Natural killer cell (primary cell): ENCODE data around the gene GTF2H2. TPM values are rescaled to one million over a fixed set of nuclear protein-coding genes. Genes with fewer than 3 reads are reported as not detected.
"Not testable (repeated sequence)": the region's sequence is repeated elsewhere in the genome, so short reads cannot be mapped to it uniquely, and the experiment has no call there.

Experiments
- ATAC-seq, 3 donors: fragments of 150-1000 bp in 2 of 3; fragments of 200-7000 bp in 1 of 3; cut with Tn5 transposase; 1 replicate in 1 of 3; 2 replicates in 2 of 3; pipeline ENCODE4 v1.10.0; 2021; ENCODE audit warnings: mild to moderate bottlenecking in 2 of 3, moderate library complexity in 2 of 3
- DNase-seq, 2 donors: peaks; one replicate each; pipeline versions ENCODE4 v3.0.0 to v3.0.0-alpha.2; 2013 to 2021; ENCODE audit warnings: mixed read lengths in 1 of 2
- H3K27ac ChIP-seq: one replicate; pipeline ENCODE4 v1.5.1; 2013; ENCODE audit warnings: mild to moderate bottlenecking, low read length
- H3K27me3 ChIP-seq: one replicate; pipeline ENCODE4 v1.6.1; 2013; ENCODE audit warnings: low read length; ENCODE audit not compliant: control insufficient read depth, insufficient read depth
- H3K36me3 ChIP-seq: one replicate; pipeline ENCODE4 v1.6.1; 2013; ENCODE audit warnings: low read length; ENCODE audit not compliant: control insufficient read depth, insufficient read depth
- H3K4me1 ChIP-seq: one replicate; pipeline ENCODE4 v1.6.1; 2013; ENCODE audit warnings: low read length; ENCODE audit not compliant: control insufficient read depth, insufficient read depth
- H3K4me3 ChIP-seq: one replicate; pipeline ENCODE4 v1.5.1; 2013; ENCODE audit warnings: low read length
- H3K9me3 ChIP-seq: one replicate; pipeline ENCODE4 v1.6.1; 2013; ENCODE audit warnings: low read length; ENCODE audit not compliant: control insufficient read depth, insufficient read depth
- H3K27ac Mint-ChIP-seq, 2 donors: one replicate each; pipeline ENCODE4 v1.8.0; 2022; ENCODE audit warnings: mild to moderate bottlenecking in 2 of 2, mixed read lengths in 2 of 2, moderate library complexity in 1 of 2
- H3K27me3 Mint-ChIP-seq, 2 donors: one replicate each; pipeline ENCODE4 v1.8.0; 2022; ENCODE audit warnings: low read depth in 2 of 2, mixed read lengths in 2 of 2
- H3K36me3 Mint-ChIP-seq: one replicate; pipeline ENCODE4 v1.8.0; 2022; ENCODE audit warnings: mixed read lengths
- H3K4me1 Mint-ChIP-seq, 2 donors: one replicate each; pipeline ENCODE4 v1.8.0; 2022; ENCODE audit warnings: mixed read lengths in 2 of 2
- H3K4me3 Mint-ChIP-seq: one replicate; pipeline ENCODE4 v1.8.0; 2022; ENCODE audit warnings: mild to moderate bottlenecking, moderate library complexity, mixed read lengths
- H3K9me3 Mint-ChIP-seq, 2 donors: one replicate each; pipeline ENCODE4 v1.8.0; 2022; ENCODE audit warnings: mixed read lengths in 2 of 2
- WGBS: methylation state at CpG from one replicate; pipeline ENCODE4 v1.1.7; 2013; ENCODE audit warnings: missing lambda C conversion rate; ENCODE audit not compliant: insufficient coverage; 5-methylcytosine and 5-hydroxymethylcytosine counted together
- intact Hi-C: fragments of 100-400 bp; cut with micrococcal nuclease; formaldehyde crosslinking; loops from one replicate; pipeline ENCODE4 v1.14.2; 2022
- total RNA-seq, 4 donors: library from RNA; stranded (reverse); fragments of 120-200 nt in 1 of 4; gene quantifications; one replicate each; pipeline versions ENCODE4 v1.2.3 to v1.2.4, GENCODE V29; 2013 to 2022
- TF ChIP-seq, protein P1 (sequence below): fragments of 200-600 bp; IDR thresholded peaks from one replicate; pipeline ENCODE4 v1.8.0; 2022; ENCODE audit warnings: antibody characterized with exemption

Gene GTF2H2
- total RNA-seq, 3 donors from 2014 or later (not counting 1 experiment from before 2014, with no cell fraction given): 11.4 to 19.8 (median 15.8) TPM

DNA sequence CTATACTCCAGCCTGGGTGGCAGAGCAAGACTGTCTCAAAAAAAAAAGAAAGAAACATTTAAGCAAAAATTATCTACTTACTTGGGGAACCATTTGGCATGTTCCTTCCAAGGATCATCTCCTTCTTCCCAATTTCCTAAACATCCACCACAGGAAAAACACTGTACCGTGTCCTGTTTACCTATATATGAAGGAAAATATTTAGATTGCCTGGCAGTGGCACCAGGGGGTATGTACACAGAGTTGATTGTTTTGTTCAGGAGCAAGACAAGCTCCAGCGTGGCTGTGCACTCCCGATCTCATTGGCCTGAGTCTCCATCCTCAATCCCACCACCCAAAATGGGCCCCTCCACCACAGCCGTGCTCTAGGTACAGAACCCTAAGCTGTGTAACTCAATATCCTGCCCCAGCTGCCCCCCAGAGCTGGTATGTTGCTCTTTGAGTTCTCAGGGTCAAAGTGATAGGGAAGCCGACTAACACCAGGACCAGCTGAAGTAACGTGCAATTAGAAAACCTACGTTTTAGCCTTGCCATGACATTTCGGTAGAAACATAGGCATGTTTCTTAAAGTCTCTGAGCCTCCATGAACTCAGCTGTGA lies 56.2 kb downstream of the GTF2H2 start:
- WGBS: 89% methylated on average over 7 of the region's 8 CpGs
- no peaks in the 10 kb centered on the region for H3K9me3 Mint-ChIP-seq

DNA sequence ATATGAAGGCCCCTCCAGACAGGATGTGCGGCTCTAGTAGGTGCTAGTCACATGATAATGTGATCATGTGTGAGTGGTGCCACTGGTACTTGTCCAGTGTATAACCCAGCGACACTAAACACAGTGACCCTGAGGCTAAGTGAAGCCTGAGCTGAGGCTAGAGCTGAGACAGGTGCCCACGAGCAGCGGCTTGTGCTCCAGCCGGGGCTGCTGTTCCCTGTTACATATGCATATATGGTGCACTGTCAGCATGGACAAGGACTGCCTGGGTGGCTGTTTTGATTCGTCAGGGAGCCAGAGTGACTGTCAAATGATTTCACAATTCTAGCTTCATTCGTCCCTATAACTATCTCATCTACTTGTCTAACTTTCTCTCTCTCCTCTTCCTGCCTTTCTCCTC lies 60.5 kb downstream of the GTF2H2 start:
- H3K27me3 ChIP-seq, H3K4me3 Mint-ChIP-seq, H3K4me1 ChIP-seq, H3K4me1 Mint-ChIP-seq, H3K9me3 ChIP-seq, H3K27ac Mint-ChIP-seq, H3K4me3 ChIP-seq, H3K9me3 Mint-ChIP-seq, H3K36me3 Mint-ChIP-seq, H3K27me3 Mint-ChIP-seq, H3K27ac ChIP-seq, H3K36me3 ChIP-seq, DNase-seq, intact Hi-C loops: not testable (repeated sequence)
- ATAC-seq: peak in 1 of 3 donors; percentile 21
- WGBS: no CpG with 5 or more reads among the region's 7 CpGs

More for the DNA sequence above, 56.2 kb downstream of the GTF2H2 start:
- no peaks in the 10 kb centered on the region for H3K36me3 ChIP-seq
- Mint-ChIP-seq H3K36me3 (no peaks in the 10 kb centered on the region), H3K27ac (no peak overlapping the region), H3K4me1 (no peaks in the 10 kb centered on the region), H3K4me3 (no peak overlapping the region), H3K27me3 (no peaks in the 10 kb centered on the region)
- TF ChIP-seq, protein P1, sequence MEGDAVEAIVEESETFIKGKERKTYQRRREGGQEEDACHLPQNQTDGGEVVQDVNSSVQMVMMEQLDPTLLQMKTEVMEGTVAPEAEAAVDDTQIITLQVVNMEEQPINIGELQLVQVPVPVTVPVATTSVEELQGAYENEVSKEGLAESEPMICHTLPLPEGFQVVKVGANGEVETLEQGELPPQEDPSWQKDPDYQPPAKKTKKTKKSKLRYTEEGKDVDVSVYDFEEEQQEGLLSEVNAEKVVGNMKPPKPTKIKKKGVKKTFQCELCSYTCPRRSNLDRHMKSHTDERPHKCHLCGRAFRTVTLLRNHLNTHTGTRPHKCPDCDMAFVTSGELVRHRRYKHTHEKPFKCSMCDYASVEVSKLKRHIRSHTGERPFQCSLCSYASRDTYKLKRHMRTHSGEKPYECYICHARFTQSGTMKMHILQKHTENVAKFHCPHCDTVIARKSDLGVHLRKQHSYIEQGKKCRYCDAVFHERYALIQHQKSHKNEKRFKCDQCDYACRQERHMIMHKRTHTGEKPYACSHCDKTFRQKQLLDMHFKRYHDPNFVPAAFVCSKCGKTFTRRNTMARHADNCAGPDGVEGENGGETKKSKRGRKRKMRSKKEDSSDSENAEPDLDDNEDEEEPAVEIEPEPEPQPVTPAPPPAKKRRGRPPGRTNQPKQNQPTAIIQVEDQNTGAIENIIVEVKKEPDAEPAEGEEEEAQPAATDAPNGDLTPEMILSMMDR: no peak
- no peaks in the 10 kb centered on the region for H3K4me1 ChIP-seq
- H3K9me3 ChIP-seq: no peaks in the 10 kb centered on the region
- no peak overlapping the region for H3K27ac ChIP-seq
- intact Hi-C loops: no loop called here
- no peak for DNase-seq
- H3K4me3 ChIP-seq: no peak overlapping the region
- ATAC-seq: no peak
- no peaks in the 10 kb centered on the region for H3K27me3 ChIP-seq

Other genes with a start within 250 kb of the GTF2H2 start
- gene SERF1A, start 167.0 kb downstream of the GTF2H2 start, total RNA-seq: 10 to 100 TPM; 11.8 to 18.2 (median 13.2) TPM
- gene SMN1, start 142.6 kb downstream of the GTF2H2 start, total RNA-seq: 10 to 100 TPM; 48.9 to 53.1 (median 51.2) TPM
- 10 to 100 TPM; 33.5 to 38.8 (median 35.4) TPM for gene NAIP, start 42.3 kb downstream of the GTF2H2 start, total RNA-seq